ENCODE results near the gene OR10A6.

Gene OR10A6

GRCh38 chr11:7909585-7910285 is 21.3 kb downstream of the OR10A6 start:
- no peak for DNase-seq (ENCODE audit: low spot score)

DNA sequence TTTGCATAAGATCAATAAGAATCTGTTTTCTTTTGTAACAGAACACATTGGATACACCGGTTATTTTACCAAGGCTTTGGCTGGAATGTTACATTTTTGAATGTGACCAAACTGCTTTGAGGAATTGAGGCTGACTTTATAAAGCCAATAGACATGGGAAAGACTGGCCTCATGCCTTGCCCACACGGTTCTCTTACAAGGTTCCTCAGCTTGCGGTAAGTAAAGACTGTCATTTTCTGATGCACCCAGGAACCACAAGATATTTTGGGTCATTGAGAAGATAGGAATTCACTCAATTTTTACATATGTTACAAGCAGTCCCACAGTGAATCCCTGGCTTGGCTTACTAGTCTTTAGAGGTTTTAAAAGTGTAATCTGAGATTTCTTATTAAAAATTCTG is 23.9 kb downstream of the OR10A6 start:
- no peak for DNase-seq (ENCODE audit: low spot score)

- no peak for DNase-seq (ENCODE audit: low spot score)
Observed at GRCh38 chr11:7906481-7906880, 24.6 kb downstream of the OR10A6 start.

GRCh38 chr11:7905961-7906429 is 25.1 kb downstream of the OR10A6 start:
- DNase-seq (ENCODE audit: low spot score) = no peak

- no peak for DNase-seq (ENCODE audit: low spot score)
Observed at GRCh38 chr11:7905549-7905948, 25.5 kb downstream of the OR10A6 start.

DNA sequence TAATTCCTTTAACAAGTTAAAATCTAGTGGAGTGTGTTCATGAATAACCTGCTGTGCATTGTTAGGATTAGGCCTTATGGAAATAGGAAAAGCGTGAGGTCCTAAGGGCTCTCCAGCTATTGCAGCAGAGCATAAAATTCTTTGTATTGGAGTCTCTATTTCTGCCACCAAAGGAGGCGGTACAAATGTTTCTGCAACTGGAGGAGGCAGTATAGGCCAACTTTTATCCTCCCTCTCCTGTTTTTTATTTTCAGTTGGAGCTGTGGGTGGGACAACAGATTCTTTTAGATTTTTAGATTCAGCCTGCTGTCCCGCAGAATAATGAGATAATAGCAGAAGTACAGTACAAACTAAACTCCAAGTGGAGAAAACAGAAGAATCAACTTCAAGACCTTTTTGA is 26.2 kb downstream of the OR10A6 start:
- DNase-seq (ENCODE audit: low spot score) = no peak

GRCh38 chr11:7903940-7904339 is 27.1 kb downstream of the OR10A6 start:
- DNase-seq (ENCODE audit: low spot score) = no peak

DNA sequence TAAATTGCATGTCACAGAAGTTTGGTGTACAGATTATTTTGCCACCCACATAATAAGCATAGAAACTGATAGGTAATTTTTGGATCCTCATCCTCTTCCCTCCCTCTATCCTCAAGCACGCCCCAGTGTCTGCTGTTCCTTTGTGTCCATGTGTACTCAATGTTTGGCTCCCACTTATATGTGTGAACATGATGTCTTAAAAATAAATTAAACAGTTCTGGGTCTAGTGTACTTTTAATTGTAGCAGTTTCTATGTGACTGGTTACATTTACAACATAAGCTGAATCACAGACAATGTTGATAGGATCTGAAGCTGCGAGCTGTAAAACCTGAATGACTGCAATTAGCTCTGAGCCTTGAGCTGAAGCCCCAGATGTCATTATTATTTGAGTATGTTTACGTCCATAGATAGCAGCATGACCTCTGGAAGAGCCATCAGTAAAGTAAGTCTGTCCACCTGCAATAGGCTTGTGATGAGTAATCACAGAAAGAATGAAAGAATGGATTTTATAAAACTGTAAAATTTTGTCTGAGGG is 29.7 kb downstream of the OR10A6 start:
- no peak for DNase-seq (ENCODE audit: low spot score)

DNA sequence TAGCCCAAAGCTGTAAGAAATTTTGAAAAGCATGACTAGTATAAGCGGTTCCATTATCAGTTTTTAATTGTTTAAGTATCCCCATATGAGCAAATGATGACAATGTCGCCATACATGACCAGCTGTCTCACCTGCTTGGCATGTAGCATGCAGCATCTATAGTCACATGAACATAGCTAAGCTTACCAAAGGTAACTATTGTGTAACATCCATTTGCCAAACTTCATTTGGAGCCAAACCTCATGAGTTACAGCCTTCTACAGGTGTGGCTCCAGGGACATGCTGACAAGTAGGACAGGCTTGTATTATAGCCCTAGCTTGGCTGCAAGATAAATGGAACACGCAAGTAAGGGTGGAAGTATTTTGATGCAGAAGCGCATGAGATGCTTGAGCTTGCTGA is 30.4 kb downstream of the OR10A6 start:
- DNase-seq (ENCODE audit: low spot score) = no peak

DNA sequence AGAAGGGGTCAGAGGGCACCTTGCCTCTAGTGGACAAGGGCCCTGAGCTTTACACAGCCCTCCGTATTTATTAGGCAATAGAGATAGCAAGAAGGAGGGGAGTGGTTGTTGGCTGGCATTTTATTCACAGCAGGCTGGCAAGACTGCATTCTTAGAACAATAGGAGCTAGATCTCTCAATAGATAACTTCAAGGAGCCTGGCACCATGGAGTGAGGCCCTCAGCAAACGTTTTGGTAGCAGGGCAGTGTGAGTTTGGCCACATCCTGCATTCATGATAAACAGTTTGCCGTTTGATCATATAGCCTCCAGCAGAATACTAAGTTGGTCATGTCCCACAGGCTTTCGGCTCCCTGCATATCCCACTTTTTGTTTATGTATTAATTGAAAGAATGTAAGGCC is 31.6 kb downstream of the OR10A6 start:
- DNase-seq (ENCODE audit: low spot score) = no peak

GRCh38 chr11:7898666-7899283 is 32.3 kb downstream of the OR10A6 start:
- no peak for DNase-seq (ENCODE audit: low spot score)

DNA sequence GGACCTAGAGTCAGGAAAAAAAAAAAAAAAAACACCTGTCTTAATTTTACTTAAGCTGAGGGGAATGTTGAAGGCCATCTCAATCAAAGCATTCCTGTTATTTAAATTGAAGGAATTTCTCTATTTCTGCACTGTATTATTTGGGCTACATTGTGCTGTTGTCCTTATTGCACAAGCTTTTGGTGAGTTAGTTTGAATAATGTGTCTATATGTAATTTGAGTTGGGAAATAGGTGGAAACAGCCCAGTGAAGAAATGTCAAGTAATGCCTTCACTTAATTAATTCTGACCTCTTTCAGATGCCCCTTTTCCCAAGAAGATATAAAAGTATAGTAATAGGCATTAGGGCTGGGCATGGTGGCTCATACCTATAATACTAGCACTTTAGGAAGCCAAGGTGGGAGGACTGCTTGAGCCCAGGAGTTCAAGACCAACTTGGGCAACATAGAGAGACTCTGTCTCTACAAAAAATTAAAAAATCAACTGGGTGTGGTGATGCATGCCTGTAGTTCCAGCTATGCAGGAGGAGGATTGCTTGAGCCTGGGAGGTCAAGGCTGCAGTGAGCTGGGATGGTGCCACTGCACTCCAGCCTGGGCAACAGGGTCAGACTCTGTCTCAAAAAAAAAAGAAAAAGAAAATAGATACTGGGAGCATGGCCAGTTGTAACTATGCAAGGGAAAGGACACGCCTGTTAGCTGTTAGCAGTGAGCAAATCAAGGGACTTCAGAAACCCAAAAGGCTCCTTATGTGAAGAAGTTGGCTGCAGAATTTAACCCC is 34.9 kb downstream of the OR10A6 start:
- no peak for DNase-seq (ENCODE audit: low spot score)

GRCh38 chr11:7894251-7894650 is 36.8 kb downstream of the OR10A6 start:
- DNase-seq (ENCODE audit: low spot score) = no peak

GRCh38 chr11:7893796-7894195 is 37.3 kb downstream of the OR10A6 start:
- no peak for DNase-seq (ENCODE audit: low spot score)

- DNase-seq (ENCODE audit: low spot score) = peak; percentile 15
Observed at GRCh38 chr11:7892840-7893254, 38.2 kb downstream of the OR10A6 start.

DNA sequence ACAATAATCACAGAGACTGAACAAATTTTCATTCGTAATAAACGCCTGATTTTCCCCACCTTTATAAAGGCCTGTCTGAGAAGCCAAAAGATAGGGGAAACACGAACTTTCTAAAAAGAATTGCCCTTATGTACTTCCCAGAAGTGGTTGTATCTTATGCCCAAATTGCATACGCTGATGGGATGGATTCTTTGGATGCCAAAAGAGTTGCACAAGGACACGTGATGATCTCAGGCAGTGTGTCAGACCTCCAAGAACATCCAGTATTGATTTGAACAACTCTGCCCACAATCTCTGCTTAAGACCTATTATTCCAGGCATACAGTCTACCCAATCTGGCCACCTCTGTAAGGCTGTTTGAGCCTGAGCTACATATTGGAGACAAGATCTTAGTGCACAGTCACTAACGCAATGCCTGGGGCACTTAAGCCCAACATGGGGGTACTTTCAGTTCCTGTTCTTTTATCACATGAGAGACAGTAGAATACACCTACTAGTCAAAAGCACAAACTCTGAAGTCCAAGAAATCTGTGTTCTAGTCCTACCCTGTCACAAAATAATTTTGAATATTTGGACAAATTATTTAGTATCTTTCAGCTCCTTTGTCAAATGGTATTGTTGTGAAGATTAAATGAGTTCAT is 38.9 kb downstream of the OR10A6 start:
- DNase-seq (ENCODE audit: low spot score) = no peak

DNA sequence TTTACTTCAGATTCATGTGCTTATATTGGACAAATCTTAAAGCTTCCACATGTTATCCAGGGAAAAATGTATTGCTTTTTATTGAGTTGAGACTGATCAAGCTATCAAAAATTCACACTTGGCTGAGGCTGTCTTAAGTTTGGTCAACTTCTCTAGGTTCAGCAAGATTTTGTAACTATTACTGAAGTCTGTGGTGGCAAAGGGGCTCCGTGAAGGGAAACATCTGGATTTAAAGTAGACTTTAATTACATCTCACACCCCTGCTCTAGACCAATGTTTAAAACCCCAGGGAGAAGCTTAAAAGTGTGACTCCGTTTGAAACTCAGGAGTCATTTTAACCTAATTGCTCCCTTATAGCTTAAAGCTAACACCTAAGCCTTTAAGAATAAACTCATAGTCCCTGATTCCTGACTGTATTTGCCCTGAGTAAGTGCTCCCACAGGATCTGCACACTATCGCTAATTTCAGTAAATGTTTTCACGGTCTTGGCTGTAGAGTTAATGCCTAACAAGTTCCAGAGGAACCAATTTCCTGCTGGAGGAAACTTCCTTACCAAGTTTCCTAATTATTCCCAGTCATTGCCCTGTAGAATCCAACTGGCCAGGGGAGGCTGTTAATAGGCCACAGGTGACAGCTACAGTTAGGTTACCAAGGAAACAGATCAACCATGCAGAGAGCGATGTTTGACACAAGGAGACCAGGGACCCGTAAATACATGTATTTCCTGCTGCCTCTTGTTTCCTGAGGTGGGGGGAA is 40.5 kb downstream of the OR10A6 start:
- no peak for DNase-seq (ENCODE audit: low spot score)

DNA sequence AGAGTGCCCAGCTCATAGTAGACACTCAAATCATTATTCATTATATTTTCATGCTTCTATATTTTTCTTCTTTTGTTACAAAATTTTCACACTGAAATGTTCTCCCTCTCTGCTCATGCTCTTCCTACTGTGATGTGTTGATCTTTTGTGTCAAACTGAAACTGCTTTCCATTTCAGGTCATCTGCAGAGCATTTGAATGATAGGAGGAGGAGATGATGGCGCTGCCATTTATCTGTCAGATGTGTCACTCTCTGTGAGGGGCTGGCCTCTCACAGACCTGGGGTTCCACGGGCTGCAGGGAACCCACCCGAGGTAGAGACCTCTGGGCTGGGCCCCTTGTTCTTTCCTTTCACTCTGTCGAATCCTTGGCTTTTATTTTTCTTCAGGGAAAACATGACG is 41.1 kb downstream of the OR10A6 start:
- DNase-seq (ENCODE audit: low spot score) = no peak

GRCh38 chr11:7882860-7883259 is 48.2 kb downstream of the OR10A6 start:
- no peak for DNase-seq (ENCODE audit: low spot score)
